Measurements from ENCODE around the gene TXNDC11. TPM values are rescaled to one million over a fixed set of nuclear protein-coding genes. Genes with fewer than 3 reads are reported as not detected.
A peak's percentile ranks its signal among the peaks of the same experiment; 100 is the strongest.

TXNDC11 gene
- total RNA-seq, 1 experiment from 2014 or later: 11.1 TPM

GRCh38 chr16:11744075-11744470, 1.4 kb upstream of the TXNDC11 start (continued):
- TF ChIP-seq ELF4 (CRISPR knock-in tag; IDR thresholded peaks at IDR 0.05; ENCODE audit: low read depth): no peak
- TF ChIP-seq, protein P1, sequence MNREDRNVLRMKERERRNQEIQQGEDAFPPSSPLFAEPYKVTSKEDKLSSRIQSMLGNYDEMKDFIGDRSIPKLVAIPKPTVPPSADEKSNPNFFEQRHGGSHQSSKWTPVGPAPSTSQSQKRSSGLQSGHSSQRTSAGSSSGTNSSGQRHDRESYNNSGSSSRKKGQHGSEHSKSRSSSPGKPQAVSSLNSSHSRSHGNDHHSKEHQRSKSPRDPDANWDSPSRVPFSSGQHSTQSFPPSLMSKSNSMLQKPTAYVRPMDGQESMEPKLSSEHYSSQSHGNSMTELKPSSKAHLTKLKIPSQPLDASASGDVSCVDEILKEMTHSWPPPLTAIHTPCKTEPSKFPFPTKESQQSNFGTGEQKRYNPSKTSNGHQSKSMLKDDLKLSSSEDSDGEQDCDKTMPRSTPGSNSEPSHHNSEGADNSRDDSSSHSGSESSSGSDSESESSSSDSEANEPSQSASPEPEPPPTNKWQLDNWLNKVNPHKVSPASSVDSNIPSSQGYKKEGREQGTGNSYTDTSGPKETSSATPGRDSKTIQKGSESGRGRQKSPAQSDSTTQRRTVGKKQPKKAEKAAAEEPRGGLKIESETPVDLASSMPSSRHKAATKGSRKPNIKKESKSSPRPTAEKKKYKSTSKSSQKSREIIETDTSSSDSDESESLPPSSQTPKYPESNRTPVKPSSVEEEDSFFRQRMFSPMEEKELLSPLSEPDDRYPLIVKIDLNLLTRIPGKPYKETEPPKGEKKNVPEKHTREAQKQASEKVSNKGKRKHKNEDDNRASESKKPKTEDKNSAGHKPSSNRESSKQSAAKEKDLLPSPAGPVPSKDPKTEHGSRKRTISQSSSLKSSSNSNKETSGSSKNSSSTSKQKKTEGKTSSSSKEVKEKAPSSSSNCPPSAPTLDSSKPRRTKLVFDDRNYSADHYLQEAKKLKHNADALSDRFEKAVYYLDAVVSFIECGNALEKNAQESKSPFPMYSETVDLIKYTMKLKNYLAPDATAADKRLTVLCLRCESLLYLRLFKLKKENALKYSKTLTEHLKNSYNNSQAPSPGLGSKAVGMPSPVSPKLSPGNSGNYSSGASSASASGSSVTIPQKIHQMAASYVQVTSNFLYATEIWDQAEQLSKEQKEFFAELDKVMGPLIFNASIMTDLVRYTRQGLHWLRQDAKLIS (CRISPR knock-in tag; IDR thresholded peaks at IDR 0.05; ENCODE audit: borderline replicate concordance): no peak
- no peak for TF ChIP-seq HMGXB4 (CRISPR knock-in tag; IDR thresholded peaks at IDR 0.05)

DNA sequence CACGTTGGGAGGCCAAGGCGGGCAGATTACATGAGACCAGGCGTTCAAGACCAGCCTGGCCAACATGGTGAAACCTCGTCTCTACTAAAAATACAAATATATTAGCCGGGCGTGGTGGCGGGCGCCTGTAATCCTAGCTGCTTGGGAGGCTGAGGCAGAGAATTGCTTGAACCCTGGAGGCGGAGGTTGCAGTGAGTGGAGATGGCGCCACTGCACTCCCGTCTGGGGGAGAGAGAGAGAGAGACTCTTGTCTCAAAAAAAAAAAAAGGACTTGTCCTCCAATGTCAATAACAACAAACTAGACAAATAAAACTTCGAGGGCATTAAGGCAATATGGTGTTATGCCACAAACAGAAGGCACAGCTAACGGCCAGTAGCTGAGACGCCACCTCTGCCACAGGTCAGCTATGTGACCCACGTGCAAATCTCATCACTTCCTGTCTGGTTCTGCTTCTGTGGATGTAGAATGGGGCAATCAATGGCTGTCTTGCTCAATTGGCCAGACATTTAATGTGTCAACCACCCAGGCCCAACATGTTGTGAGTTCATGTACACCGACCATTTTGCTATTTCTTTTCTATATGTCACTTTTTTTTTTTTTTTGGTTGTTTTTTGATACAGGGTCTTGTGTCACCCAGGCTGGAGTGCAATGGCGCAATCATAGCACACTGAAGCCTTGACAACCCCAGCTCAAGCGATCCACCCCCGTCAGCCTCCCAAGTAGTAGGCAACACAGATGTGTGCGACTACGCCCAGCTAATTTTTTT, 834 bp upstream of the TXNDC11 start:
- ChIA-PET CTCF (interaction anchor here (0.6 to 3.2 kb wide), 8 partner anchors 21 to 347 kb away, joined by 3 to 21 read pairs (median 5); partner anchors contain the start of gene ZC3H7A), POLR2A (interaction anchor here (1.0 to 1.1 kb wide), 2 partner anchors 53 to 54 kb away, joined by 3 to 12 read pairs; partner anchors contain the start of gene ZC3H7A)
- Mint-ChIP-seq H3K9me3 (no peaks in the 10 kb centered on the region), H3K4me1 (peaks cover 24% of the 10 kb centered on the region), H3K27me3 (ENCODE audit: low read depth) (no peaks in the 10 kb centered on the region), H3K36me3 (no peaks in the 10 kb centered on the region), H3K4me3 (peak overlapping the region; percentile 76), H3K27ac (peak overlapping the region; percentile 49; the same call in 1 of the 2 replicates)
- no peak for DNase-seq (ENCODE audit: low spot score)
- no peak for ATAC-seq
- TF ChIP-seq TEAD4 (CRISPR knock-in tag; IDR thresholded peaks at IDR 0.05) (no peak), MYBL2 (CRISPR knock-in tag; IDR thresholded peaks at IDR 0.05) (no peak), SP1 (CRISPR knock-in tag; conservative IDR thresholded peaks at IDR 0.05) (no peak), HMGXB4 (CRISPR knock-in tag; IDR thresholded peaks at IDR 0.05) (no peak), ERG (CRISPR knock-in tag; IDR thresholded peaks at IDR 0.05) (no peak), ZNF416 (CRISPR knock-in tag; IDR thresholded peaks at IDR 0.05) (no peak), GABPB1 (CRISPR knock-in tag; IDR thresholded peaks at IDR 0.05) (peak; percentile 91)
- TF ChIP-seq, protein P2, sequence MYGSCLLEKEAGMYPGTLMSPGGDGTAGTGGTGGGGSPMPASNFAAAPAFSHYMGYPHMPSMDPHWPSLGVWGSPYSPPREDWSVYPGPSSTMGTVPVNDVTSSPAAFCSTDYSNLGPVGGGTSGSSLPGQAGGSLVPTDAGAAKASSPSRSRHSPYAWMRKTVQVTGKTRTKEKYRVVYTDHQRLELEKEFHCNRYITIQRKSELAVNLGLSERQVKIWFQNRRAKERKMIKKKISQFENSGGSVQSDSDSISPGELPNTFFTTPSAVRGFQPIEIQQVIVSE (CRISPR knock-in tag; IDR thresholded peaks at IDR 0.05; ENCODE audit: borderline replicate concordance): no peak
- TF ChIP-seq, protein P3, sequence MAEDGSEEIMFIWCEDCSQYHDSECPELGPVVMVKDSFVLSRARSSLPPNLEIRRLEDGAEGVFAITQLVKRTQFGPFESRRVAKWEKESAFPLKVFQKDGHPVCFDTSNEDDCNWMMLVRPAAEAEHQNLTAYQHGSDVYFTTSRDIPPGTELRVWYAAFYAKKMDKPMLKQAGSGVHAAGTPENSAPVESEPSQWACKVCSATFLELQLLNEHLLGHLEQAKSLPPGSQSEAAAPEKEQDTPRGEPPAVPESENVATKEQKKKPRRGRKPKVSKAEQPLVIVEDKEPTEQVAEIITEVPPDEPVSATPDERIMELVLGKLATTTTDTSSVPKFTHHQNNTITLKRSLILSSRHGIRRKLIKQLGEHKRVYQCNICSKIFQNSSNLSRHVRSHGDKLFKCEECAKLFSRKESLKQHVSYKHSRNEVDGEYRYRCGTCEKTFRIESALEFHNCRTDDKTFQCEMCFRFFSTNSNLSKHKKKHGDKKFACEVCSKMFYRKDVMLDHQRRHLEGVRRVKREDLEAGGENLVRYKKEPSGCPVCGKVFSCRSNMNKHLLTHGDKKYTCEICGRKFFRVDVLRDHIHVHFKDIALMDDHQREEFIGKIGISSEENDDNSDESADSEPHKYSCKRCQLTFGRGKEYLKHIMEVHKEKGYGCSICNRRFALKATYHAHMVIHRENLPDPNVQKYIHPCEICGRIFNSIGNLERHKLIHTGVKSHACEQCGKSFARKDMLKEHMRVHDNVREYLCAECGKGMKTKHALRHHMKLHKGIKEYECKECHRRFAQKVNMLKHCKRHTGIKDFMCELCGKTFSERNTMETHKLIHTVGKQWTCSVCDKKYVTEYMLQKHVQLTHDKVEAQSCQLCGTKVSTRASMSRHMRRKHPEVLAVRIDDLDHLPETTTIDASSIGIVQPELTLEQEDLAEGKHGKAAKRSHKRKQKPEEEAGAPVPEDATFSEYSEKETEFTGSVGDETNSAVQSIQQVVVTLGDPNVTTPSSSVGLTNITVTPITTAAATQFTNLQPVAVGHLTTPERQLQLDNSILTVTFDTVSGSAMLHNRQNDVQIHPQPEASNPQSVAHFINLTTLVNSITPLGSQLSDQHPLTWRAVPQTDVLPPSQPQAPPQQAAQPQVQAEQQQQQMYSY (CRISPR knock-in tag; IDR thresholded peaks at IDR 0.05): no peak
- TF ChIP-seq, protein P1 (CRISPR knock-in tag; IDR thresholded peaks at IDR 0.05; ENCODE audit: borderline replicate concordance): no peak
- TF ChIP-seq, protein P4, sequence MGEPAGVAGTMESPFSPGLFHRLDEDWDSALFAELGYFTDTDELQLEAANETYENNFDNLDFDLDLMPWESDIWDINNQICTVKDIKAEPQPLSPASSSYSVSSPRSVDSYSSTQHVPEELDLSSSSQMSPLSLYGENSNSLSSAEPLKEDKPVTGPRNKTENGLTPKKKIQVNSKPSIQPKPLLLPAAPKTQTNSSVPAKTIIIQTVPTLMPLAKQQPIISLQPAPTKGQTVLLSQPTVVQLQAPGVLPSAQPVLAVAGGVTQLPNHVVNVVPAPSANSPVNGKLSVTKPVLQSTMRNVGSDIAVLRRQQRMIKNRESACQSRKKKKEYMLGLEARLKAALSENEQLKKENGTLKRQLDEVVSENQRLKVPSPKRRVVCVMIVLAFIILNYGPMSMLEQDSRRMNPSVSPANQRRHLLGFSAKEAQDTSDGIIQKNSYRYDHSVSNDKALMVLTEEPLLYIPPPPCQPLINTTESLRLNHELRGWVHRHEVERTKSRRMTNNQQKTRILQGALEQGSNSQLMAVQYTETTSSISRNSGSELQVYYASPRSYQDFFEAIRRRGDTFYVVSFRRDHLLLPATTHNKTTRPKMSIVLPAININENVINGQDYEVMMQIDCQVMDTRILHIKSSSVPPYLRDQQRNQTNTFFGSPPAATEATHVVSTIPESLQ (CRISPR knock-in tag; IDR thresholded peaks at IDR 0.05): no peak
